ENCODE measurements around the gene ENOX2. TPM values are rescaled to one million over a fixed set of nuclear protein-coding genes. Genes with fewer than 3 reads are reported as not detected.

Gene ENOX2
- total RNA-seq, 2 donors from 2014 or later: 7.3 to 26.2 TPM

- no peak overlapping the region for H3K27ac Mint-ChIP-seq
- H3K4me1 Mint-ChIP-seq: no peaks in the 10 kb centered on the region
- peaks cover 4% of the 10 kb centered on the region for H3K36me3 Mint-ChIP-seq (ENCODE audit: low read depth)
- peaks cover 6% of the 10 kb centered on the region for H3K9me3 Mint-ChIP-seq
- no peaks in the 10 kb centered on the region for H3K9me3 ChIP-seq (ENCODE audit: control insufficient read depth, low read length)
- DNase-seq: no peak
- no peak for TF ChIP-seq CTCF (conservative IDR thresholded peaks at IDR 0.05)
- H3K4me3 Mint-ChIP-seq: no peak overlapping the region
- WGBS, 2 experiments (ENCODE audit: insufficient coverage in 1 of 2, insufficient read length in 1 of 2): no CpG with 5 or more reads among the region's 1 CpG
- no peaks in the 10 kb centered on the region for H3K27me3 ChIP-seq (ENCODE audit: control insufficient read depth, insufficient read depth, low read length, poor library complexity, severe bottlenecking)
- no peak overlapping the region for H3K27ac ChIP-seq (ENCODE audit: low read depth, low read length)
- H3K4me3 ChIP-seq (ENCODE audit: low read length): no peak overlapping the region
- no peaks in the 10 kb centered on the region for H3K4me1 ChIP-seq (ENCODE audit: control insufficient read depth, insufficient read depth, low read length)
- no peak overlapping the region for H3K9ac ChIP-seq (ENCODE audit: extremely low read depth, low read length, poor library complexity, severe bottlenecking)
- H3K36me3 ChIP-seq (ENCODE audit: control insufficient read depth, insufficient read depth, low read length): no peaks in the 10 kb centered on the region
- H3K27me3 Mint-ChIP-seq (ENCODE audit: insufficient read depth): no peaks in the 10 kb centered on the region
Observed at GRCh38 chrX:130857207-130857606, 45.8 kb downstream of the ENOX2 start.

GRCh38 chrX:130851569-130851968 lies 51.4 kb downstream of the ENOX2 start:
- DNase-seq: no peak
- no peak overlapping the region for H3K27ac ChIP-seq (ENCODE audit: low read depth, low read length)
- no peaks in the 10 kb centered on the region for H3K9me3 ChIP-seq (ENCODE audit: control insufficient read depth, low read length)
- Mint-ChIP-seq H3K4me1 (peaks cover 8% of the 10 kb centered on the region), H3K27me3 (ENCODE audit: insufficient read depth) (no peaks in the 10 kb centered on the region), H3K27ac (no peak overlapping the region), H3K9me3 (peaks cover 6% of the 10 kb centered on the region), H3K36me3 (ENCODE audit: low read depth) (peaks cover 4% of the 10 kb centered on the region), H3K4me3 (no peak overlapping the region)
- H3K36me3 ChIP-seq (ENCODE audit: control insufficient read depth, insufficient read depth, low read length): no peaks in the 10 kb centered on the region
- TF ChIP-seq CTCF (conservative IDR thresholded peaks at IDR 0.05): no peak
- WGBS, 2 experiments (ENCODE audit: insufficient coverage in 1 of 2, insufficient read length in 1 of 2): 94% methylated on average over 3 of the region's 3 CpGs; no CpG with 5 or more reads in 1 of the 2 experiments
- no peaks in the 10 kb centered on the region for H3K27me3 ChIP-seq (ENCODE audit: control insufficient read depth, insufficient read depth, low read length, poor library complexity, severe bottlenecking)
- no peaks in the 10 kb centered on the region for H3K4me1 ChIP-seq (ENCODE audit: control insufficient read depth, insufficient read depth, low read length)
- H3K4me3 ChIP-seq (ENCODE audit: low read length): no peak overlapping the region
- H3K9ac ChIP-seq (ENCODE audit: extremely low read depth, low read length, poor library complexity, severe bottlenecking): no peak overlapping the region

GRCh38 chrX:130848763-130849162 lies 54.2 kb downstream of the ENOX2 start:
- no peaks in the 10 kb centered on the region for H3K36me3 Mint-ChIP-seq (ENCODE audit: low read depth)
- Histone ChIP-seq H3K27ac (ENCODE audit: low read depth, low read length) (no peak overlapping the region), H3K27me3 (ENCODE audit: control insufficient read depth, insufficient read depth, low read length, poor library complexity, severe bottlenecking) (no peaks in the 10 kb centered on the region), H3K9ac (ENCODE audit: extremely low read depth, low read length, poor library complexity, severe bottlenecking) (no peak overlapping the region), H3K4me1 (ENCODE audit: control insufficient read depth, insufficient read depth, low read length) (no peaks in the 10 kb centered on the region), H3K4me3 (ENCODE audit: low read length) (no peak overlapping the region), H3K36me3 (ENCODE audit: control insufficient read depth, insufficient read depth, low read length) (no peaks in the 10 kb centered on the region), H3K9me3 (ENCODE audit: control insufficient read depth, low read length) (no peaks in the 10 kb centered on the region)
- peaks cover 8% of the 10 kb centered on the region for H3K4me1 Mint-ChIP-seq
- H3K4me3 Mint-ChIP-seq: no peak overlapping the region
- H3K27ac Mint-ChIP-seq: no peak overlapping the region
- H3K9me3 Mint-ChIP-seq: no peaks in the 10 kb centered on the region
- 93% methylated on average over 2 of the region's 2 CpGs; no CpG with 5 or more reads in 1 of the 2 experiments for WGBS, 2 experiments (ENCODE audit: insufficient coverage in 1 of 2, insufficient read length in 1 of 2)
- H3K27me3 Mint-ChIP-seq (ENCODE audit: insufficient read depth): no peaks in the 10 kb centered on the region
- DNase-seq: no peak
- no peak for TF ChIP-seq CTCF (conservative IDR thresholded peaks at IDR 0.05)

All from endodermal cell (in vitro differentiated cells).